A549 (cell line): ENCODE data around the gene VENTX. TPM values are rescaled to one million over a fixed set of nuclear protein-coding genes. Genes with fewer than 3 reads are reported as not detected.
A peak's percentile ranks its signal among the peaks of the same experiment; 100 is the strongest.

Source experiments
- ATAC-seq, 2 experiments: fragments of 200-7000 bp in 1 of 2; fragments of >200 bp in 1 of 2; cut with Nextera tagmentation in 1 of 2; cut with Tn5 transposase in 1 of 2; 3 replicates each; pipeline versions ENCODE4 v1.8.0 to v1.9.1; 2018 to 2020; ENCODE audit warnings: mild to moderate bottlenecking in 1 of 2, moderate library complexity in 1 of 2
- CTCF ChIA-PET: fragments of 300-600 bp; sonication (Branson Sonifier 250); formaldehyde crosslinking; extraction: SDS; loops from one replicate; lab custom pipeline; 2021; ENCODE audit warnings: antibody characterized with exemption, inconsistent platforms; lab: Yijun Ruan, JAX
- POLR2A ChIA-PET: fragments of 350-600 bp; formaldehyde crosslinking; extraction: SDS; loops from one replicate; lab custom pipeline; 2021; ENCODE audit warnings: antibody characterized with exemption, inconsistent platforms; lab: Yijun Ruan, JAX
- DNase-seq, 2 experiments: peaks; one replicate each; pipeline versions ENCODE4 v3.0.0 to v3.0.0-alpha.2; 2011 to 2016; ENCODE audit warnings: low read depth in 1 of 2, low spot score in 1 of 2
- FAIRE-seq: peaks from 2 replicates; lab custom pipeline; 2011; peaks lifted over from hg19 to GRCh38; lab: Jason Lieb, UNC
- H3K27ac ChIP-seq, 2 experiments: fragments of >200 bp; sonication (Bioruptor Twin); formaldehyde crosslinking; 3 replicates each; pipeline ENCODE4 v1.5.1; 2016 to 2017
- H3K4me1 ChIP-seq: fragments of >200 bp; sonication (Bioruptor Twin); formaldehyde crosslinking; 3 replicates; pipeline ENCODE4 v1.6.1; 2016
- H3K4me2 ChIP-seq: fragments of >200 bp; sonication (Bioruptor Twin); formaldehyde crosslinking; 3 replicates; pipeline ENCODE4 v1.6.1; 2016
- H3K4me3 ChIP-seq: fragments of >200 bp; sonication (Bioruptor Twin); formaldehyde crosslinking; 3 replicates; pipeline ENCODE4 v1.5.1; 2016
- H3K9me3 ChIP-seq: fragments of >200 bp; sonication (Bioruptor Twin); formaldehyde crosslinking; 3 replicates; pipeline ENCODE4 v1.6.1; 2016
- ATOH8 ChIP-seq: fragments of 250-450 bp; sonication (Bioruptor Pico); IDR thresholded peaks from 2 replicates; pipeline ENCODE4 v1.5.0; 2020; ENCODE audit warnings: low read depth, mild to moderate bottlenecking, moderate library complexity
- CHD2 ChIP-seq: fragments of 150-350 bp; IDR thresholded peaks from 2 replicates; pipeline ENCODE4 v1.6.1; 2014; ENCODE audit warnings: low read length; ENCODE audit not compliant: partially characterized antibody
- CHD4 ChIP-seq: fragments of 200-600 bp; sonication (generic); IDR thresholded peaks from 2 replicates; pipeline ENCODE4 v1.6.1; 2016; ENCODE audit warnings: antibody characterized with exemption, mild to moderate bottlenecking, borderline replicate concordance
- CTCF ChIP-seq: fragments of >200 bp; sonication (Bioruptor Twin); formaldehyde crosslinking; IDR thresholded peaks from 3 replicates; pipeline ENCODE4 v1.5.1; 2016
- ELK1 ChIP-seq: fragments of 150-350 bp; IDR thresholded peaks from 2 replicates; pipeline ENCODE4 v1.6.1; 2014; ENCODE audit warnings: low read depth, mild to moderate bottlenecking, low read length
- HDAC2 ChIP-seq: fragments of 200-600 bp; sonication (generic); IDR thresholded peaks from 2 replicates; pipeline ENCODE4 v1.6.1; 2016
- HOXB5 ChIP-seq: fragments of 250-450 bp; sonication (Bioruptor Pico); IDR thresholded peaks from 2 replicates; pipeline ENCODE4 v1.5.0; 2020; ENCODE audit warnings: mild to moderate bottlenecking, moderate library complexity
- MAFK ChIP-seq: fragments of 450-650 bp; IDR thresholded peaks from 2 replicates; pipeline ENCODE4 v1.6.1; 2014; ENCODE audit not compliant: partially characterized antibody
- MAX ChIP-seq: IDR thresholded peaks from 2 replicates; pipeline ENCODE4 v1.6.1; 2012
- MAZ ChIP-seq: fragments of 150-350 bp; IDR thresholded peaks from 2 replicates; pipeline ENCODE4 v1.6.1; 2014; ENCODE audit warnings: antibody characterized with exemption, low read depth, low read length, borderline replicate concordance
- MYC ChIP-seq: IDR thresholded peaks from 2 replicates; pipeline ENCODE4 v1.6.1; 2012; ENCODE audit warnings: mild to moderate bottlenecking, inconsistent platforms, low read length, improper control_type of control experiment, borderline replicate concordance
- NPAS2 ChIP-seq: fragments of 250-450 bp; sonication (Bioruptor Pico); IDR thresholded peaks from 2 replicates; pipeline ENCODE4 v1.8.0; 2022; ENCODE audit warnings: mild to moderate bottlenecking, moderate library complexity, borderline replicate concordance
- NR3C1 ChIP-seq: fragments of >200 bp; sonication (Bioruptor Twin); formaldehyde crosslinking; IDR thresholded peaks from 3 replicates; pipeline ENCODE4 v1.6.1; 2017
- PHF8 ChIP-seq: fragments of 200-600 bp; sonication (generic); IDR thresholded peaks from 2 replicates; pipeline ENCODE4 v1.6.1; 2016; ENCODE audit warnings: low read depth, mild to moderate bottlenecking, antibody characterized with exemption, moderate library complexity, borderline replicate concordance
- RARB ChIP-seq: fragments of 250-450 bp; sonication (Bioruptor Pico); IDR thresholded peaks from 2 replicates; pipeline ENCODE4 v1.8.0; 2021; ENCODE audit warnings: mild to moderate bottlenecking, moderate library complexity
- RNF2 ChIP-seq: fragments of 200-600 bp; sonication (generic); IDR thresholded peaks from 2 replicates; pipeline ENCODE4 v1.6.1; 2016; ENCODE audit warnings: low read depth, mild to moderate bottlenecking, antibody characterized with exemption, moderate library complexity, borderline replicate concordance
- WGBS: methylation state at CpG from one replicate; pipeline ENCODE4 v1.1.6; 2017; ENCODE audit errors: missing lambda C conversion rate; 5-methylcytosine and 5-hydroxymethylcytosine counted together
- polyA plus RNA-seq, 4 experiments: library from polyadenylated mRNA; depleted of rRNA in 3 of 4; stranded (reverse); fragments of >200 nt; fragmentation: RNase III in 1 of 4; extraction: RNeasy Plus Mini Kit Qiagen cat#74134 plus additional on column Dnase treatment in 1 of 4; gene quantifications; 2 replicates in 3 of 4; 3 replicates in 1 of 4; pipeline ENCODE4 v1.2.3, GENCODE V29; 2011 to 2017

The VENTX gene
- polyA plus RNA-seq, 2 of the 4 experiments (the other 2 are of a cell fraction) = not detected

- H3K4me3 ChIP-seq = no peak overlapping the region
- no peak for DNase-seq
- H3K4me1 ChIP-seq = peaks cover 4% of the 10 kb centered on the region; the same call in 1 of the 3 replicates
- POLR2A ChIA-PET = no interaction called here
- H3K9me3 ChIP-seq = no peaks in the 10 kb centered on the region
- no peak overlapping the region; a peak in 1 of 6 replicates for H3K27ac ChIP-seq
- TF ChIP-seq HDAC2 = no peak
- TF ChIP-seq CTCF = no peak
- TF ChIP-seq CHD4 = no peak
- TF ChIP-seq RARB (CRISPR knock-in tag) = no peak
- TF ChIP-seq ATOH8 (CRISPR knock-in tag) = no peak
- TF ChIP-seq PHF8 = no peak
- no peak for TF ChIP-seq MAZ
- no peak for TF ChIP-seq ELK1
- TF ChIP-seq, all 56 proteins: peak for 0
- H3K4me2 ChIP-seq = no peak overlapping the region
- WGBS = 58% methylated on average over 18 of the region's 19 CpGs
- no peak for FAIRE-seq
- CTCF ChIA-PET = interaction anchor here (0.9 to 4.3 kb wide), 5 partner anchors 15 to 135 kb away, joined by 3 to 21 read pairs (median 4); no protein-coding TSS in a partner anchor
- ATAC-seq = peak; percentile 1 to 50; a peak in 3 of 6 replicates
Observed at GRCh38 chr10:133278577-133279265, 41.1 kb downstream of the VENTX start.

- H3K4me2 ChIP-seq = no peak overlapping the region
- CTCF ChIA-PET = interaction anchor here (0.8 to 1.3 kb wide), 2 partner anchors 22 to 50 kb away, joined by 3 to 4 read pairs; no protein-coding TSS in a partner anchor
- FAIRE-seq = no peak
- TF ChIP-seq HOXB5 (CRISPR knock-in tag) (no peak), RNF2 (no peak), MYC (no peak), CTCF (no peak), NPAS2 (no peak), NR3C1 (no peak), RARB (CRISPR knock-in tag) (no peak), CHD2 (no peak), MAFK (no peak), MAX (no peak)
- TF ChIP-seq, all 56 proteins: peak for 0
- no peak overlapping the region for H3K27ac ChIP-seq
- DNase-seq (no peak), ATAC-seq (no peak)
- no peaks in the 10 kb centered on the region for H3K9me3 ChIP-seq
- no peak overlapping the region for H3K4me3 ChIP-seq
- WGBS = 88% methylated on average over 20 of the region's 24 CpGs
- peaks cover 4% of the 10 kb centered on the region; the same call in 1 of the 3 replicates for H3K4me1 ChIP-seq
- POLR2A ChIA-PET = interaction anchor here (0.6 kb wide), 1 partner anchor 80 kb away, joined by 3 read pairs; no protein-coding TSS in a partner anchor
Observed at GRCh38 chr10:133279326-133280226, 41.9 kb downstream of the VENTX start.
